Measurements from ENCODE around the gene RDH11.

DNA sequence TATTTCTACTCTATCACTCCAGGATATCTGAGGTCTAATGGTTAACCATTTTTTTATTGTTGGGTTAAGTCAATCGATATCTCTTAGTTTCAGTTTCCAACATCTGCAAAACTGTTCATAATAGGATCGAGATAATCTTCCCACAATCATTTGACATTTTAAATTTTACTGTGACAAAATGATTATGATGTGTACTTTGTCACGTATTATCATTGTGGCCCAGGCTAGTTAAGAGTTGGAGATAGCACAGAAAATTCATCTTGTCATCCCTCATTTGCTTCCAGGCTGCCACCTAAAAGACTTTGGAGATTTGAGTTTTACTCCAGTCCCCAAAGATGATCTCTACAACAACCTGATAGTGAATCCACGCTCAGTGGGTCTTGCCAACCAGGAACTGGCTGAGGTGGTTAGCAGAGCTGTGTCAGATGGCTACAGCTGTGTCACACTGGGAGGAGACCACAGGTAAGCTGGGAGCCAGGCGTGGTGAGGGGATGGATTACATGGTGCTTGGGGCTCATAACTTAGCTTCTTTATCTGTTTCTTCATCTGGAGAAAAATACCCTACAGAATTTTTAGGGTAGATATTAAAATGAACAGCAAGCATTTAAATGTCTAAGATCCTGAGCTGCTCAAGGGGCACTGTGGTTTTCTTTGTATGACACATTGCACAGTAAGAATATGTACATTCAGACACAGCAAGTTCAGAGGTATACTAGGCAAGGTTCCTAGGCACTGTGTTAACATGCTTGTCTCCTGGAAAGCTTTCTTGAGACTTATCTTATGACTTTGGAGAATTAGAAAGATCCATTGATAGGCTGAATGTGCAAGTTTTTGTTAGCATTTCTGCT is 53.4 kb downstream of the RDH11 start:
- no peak for TF ChIP-seq POLR2AphosphoS5 (IDR thresholded peaks at IDR 0.05; ENCODE audit: low read depth)
- TF ChIP-seq, protein P1, sequence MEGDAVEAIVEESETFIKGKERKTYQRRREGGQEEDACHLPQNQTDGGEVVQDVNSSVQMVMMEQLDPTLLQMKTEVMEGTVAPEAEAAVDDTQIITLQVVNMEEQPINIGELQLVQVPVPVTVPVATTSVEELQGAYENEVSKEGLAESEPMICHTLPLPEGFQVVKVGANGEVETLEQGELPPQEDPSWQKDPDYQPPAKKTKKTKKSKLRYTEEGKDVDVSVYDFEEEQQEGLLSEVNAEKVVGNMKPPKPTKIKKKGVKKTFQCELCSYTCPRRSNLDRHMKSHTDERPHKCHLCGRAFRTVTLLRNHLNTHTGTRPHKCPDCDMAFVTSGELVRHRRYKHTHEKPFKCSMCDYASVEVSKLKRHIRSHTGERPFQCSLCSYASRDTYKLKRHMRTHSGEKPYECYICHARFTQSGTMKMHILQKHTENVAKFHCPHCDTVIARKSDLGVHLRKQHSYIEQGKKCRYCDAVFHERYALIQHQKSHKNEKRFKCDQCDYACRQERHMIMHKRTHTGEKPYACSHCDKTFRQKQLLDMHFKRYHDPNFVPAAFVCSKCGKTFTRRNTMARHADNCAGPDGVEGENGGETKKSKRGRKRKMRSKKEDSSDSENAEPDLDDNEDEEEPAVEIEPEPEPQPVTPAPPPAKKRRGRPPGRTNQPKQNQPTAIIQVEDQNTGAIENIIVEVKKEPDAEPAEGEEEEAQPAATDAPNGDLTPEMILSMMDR (IDR thresholded peaks at IDR 0.05; ENCODE audit: insufficient read depth, low read length) = no peak
